ENCODE data around the gene HCFC1.

HCFC1 gene

GRCh38 chrX:153993079-153993478, 21.5 kb upstream of the HCFC1 start:
- H3K4me3 ChIP-seq (ENCODE audit: low read depth, low read length): no peak overlapping the region
- no peak for TF ChIP-seq CTCF (IDR thresholded peaks at IDR 0.05; ENCODE audit: insufficient read depth, low read depth, low read length, missing control alignments)
- no peak for DNase-seq (ENCODE audit: low read depth)

- H3K4me3 ChIP-seq (ENCODE audit: low read depth, low read length): no peak overlapping the region
- no peak for TF ChIP-seq CTCF (IDR thresholded peaks at IDR 0.05; ENCODE audit: insufficient read depth, low read depth, low read length, missing control alignments)
- DNase-seq (ENCODE audit: low read depth): no peak
Observed at GRCh38 chrX:153992180-153992579, 20.6 kb upstream of the HCFC1 start.

- H3K4me3 ChIP-seq (ENCODE audit: low read depth, low read length): no peak overlapping the region
- DNase-seq (ENCODE audit: low read depth): no peak
- TF ChIP-seq CTCF (IDR thresholded peaks at IDR 0.05; ENCODE audit: insufficient read depth, low read depth, low read length, missing control alignments): no peak
Observed at GRCh38 chrX:153991013-153991580, 19.5 kb upstream of the HCFC1 start.

GRCh38 chrX:153989973-153990655, 18.5 kb upstream of the HCFC1 start:
- no peak for TF ChIP-seq CTCF (IDR thresholded peaks at IDR 0.05; ENCODE audit: insufficient read depth, low read depth, low read length, missing control alignments)
- H3K4me3 ChIP-seq (ENCODE audit: low read depth, low read length): no peak overlapping the region
- no peak for DNase-seq (ENCODE audit: low read depth)

- TF ChIP-seq CTCF (IDR thresholded peaks at IDR 0.05; ENCODE audit: insufficient read depth, low read depth, low read length, missing control alignments): no peak
- no peak for DNase-seq (ENCODE audit: low read depth)
- no peak overlapping the region for H3K4me3 ChIP-seq (ENCODE audit: low read depth, low read length)
Observed at GRCh38 chrX:153988493-153988892, 16.9 kb upstream of the HCFC1 start.

- no peak for TF ChIP-seq CTCF (IDR thresholded peaks at IDR 0.05; ENCODE audit: insufficient read depth, low read depth, low read length, missing control alignments)
- peak; percentile 80 for DNase-seq (ENCODE audit: low read depth)
- H3K4me3 ChIP-seq (ENCODE audit: low read depth, low read length): peak overlapping the region; percentile 69
Observed at GRCh38 chrX:153984351-153985178, 12.9 kb upstream of the HCFC1 start.

All from GM12865 (cell line).